RKO (cell line): ENCODE results near the gene TASP1.
"Not testable (repeated sequence)": the region's sequence is repeated elsewhere in the genome, so short reads cannot be mapped to it uniquely, and the experiment has no call there.

Experiments
- DNase-seq: peaks from one replicate; pipeline ENCODE4 v3.0.0-alpha.2; 2016; ENCODE audit warnings: low spot score

Gene TASP1

DNA sequence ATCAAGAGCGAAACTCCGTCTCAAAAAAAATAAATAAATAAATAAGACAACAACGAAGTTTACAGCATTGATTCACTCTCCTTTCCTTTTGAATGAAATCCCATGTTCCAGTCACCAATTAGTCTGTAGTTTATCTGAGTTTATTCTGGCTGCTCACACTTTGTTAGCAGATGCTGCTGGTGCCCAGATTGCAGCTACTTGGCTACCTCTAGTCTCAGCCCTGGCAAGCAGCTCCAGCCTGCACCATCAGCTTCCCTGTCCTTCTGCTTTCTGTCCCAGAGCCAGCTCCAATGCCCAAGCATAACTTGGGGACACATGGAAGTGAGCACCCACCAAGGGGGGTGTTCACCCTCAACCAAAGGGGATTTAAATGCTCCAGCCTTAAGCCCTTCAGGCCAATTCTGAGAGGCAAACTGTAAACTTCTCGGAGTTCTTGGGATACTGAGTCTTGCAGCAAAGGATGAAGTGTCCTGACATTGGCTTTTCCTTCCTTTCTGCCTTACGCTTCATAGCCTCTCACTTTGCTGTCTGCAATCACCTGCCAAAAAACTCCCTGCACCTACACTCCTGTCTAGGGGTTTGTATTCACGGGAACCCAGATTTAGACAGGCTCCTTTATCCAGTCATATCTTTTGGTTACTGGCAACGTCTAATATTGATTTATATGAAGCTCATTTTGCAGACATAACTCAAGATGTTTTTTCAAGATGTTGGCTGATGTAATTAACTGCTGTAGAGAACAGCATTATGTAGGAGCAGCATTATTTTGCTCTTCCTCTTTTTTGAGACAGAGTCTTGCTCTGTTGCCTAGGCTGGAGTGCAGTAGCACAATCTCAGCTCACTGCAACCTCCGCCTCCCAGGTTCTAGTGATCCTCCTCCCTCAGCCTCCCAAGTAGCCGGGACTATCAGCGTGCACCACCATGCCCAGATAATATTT is 9.8 kb upstream of the TASP1 start:
- DNase-seq = no peak

DNA sequence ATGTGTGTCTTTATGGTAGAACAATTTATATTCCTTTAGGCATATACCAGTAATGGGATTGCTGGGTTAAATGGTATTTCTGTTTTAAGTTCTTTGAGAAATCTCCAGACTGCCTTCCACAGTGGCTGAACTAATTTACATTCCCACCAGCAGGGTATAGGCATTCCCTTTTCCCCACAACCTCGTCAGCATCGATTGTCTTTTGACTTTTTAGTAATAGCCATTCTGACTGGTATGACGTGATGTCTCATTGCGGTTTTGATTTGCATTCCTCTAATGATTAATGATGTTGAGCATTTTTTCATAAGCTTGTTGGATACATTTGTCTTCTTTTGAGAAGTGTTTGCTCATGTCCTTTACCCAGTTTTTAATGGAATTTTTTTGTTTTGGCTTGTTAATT is 5.3 kb upstream of the TASP1 start:
- peak; percentile 57 for DNase-seq

DNA sequence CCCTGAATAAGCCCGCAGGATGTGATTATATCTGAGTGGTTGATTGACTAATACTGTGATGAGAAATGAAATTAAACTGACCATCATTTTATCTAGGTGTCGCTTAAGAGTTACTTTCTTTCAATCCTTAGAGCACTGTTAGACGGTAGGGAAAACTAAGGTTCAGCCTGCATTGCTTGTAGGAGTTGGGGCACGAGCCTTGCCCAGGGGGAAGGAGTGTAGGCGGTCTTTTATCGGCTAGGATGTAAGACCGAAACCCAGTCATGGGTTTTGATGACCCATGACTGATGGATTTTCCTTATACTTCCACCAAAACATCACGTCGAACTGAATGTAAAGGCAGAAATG is 392 bp upstream of the TASP1 start:
- peak; percentile 20 for DNase-seq

DNA sequence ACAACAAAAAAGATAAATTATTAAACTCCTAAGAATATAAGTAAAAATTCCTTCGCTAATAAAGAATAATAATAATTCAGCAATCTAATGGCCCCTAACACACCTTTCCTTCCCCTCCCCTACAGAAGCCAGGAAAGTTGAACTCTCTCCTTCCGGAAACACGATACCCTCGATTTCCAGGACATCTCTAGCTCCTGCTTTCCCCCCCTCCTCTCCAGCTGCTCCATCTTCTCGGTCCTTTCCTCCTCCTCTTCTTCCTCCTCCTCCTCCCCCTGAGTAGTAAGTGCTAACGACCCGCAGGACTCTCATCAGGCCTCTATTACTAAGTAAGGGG is 603 bp downstream of the TASP1 start:
- peak; percentile 73 for DNase-seq

DNA sequence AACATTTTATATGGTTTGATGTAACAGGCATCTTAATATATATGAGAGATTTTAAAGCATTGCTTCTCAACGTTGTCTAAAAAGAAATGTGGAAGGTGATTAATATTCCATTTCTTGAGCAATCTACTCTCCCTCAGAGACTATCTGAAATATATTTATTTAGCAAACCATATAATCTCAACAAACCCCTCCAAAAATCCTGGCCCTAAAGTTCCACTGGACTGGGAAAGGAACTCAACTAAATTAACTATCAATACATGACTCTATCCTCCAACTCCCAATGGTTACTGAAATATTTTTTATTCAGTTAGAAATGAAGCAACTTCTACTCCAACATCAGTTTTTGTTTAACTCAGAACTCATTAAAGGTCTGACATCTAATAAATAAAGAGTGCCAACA is 6.3 kb downstream of the TASP1 start:
- no peak for DNase-seq

DNA sequence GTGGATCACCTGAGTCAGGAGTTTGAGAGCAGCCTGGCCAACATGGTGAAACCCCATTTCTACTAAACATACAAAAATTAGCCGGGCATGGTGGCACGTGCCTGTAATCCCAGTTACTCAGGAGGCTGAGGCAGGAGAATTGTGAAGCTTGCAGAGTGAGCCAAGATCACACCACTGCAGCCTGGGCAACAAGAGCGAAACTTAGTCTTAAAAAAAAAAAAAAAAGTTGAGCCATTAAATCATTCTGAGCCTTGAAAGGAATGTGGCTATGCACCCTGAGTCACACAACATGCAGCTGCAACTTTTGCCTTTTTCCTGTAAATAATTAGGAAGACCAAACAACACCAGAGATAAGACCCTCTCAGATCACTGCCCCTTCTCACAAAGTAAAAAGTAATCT is 11.2 kb downstream of the TASP1 start:
- peak; percentile 52 for DNase-seq

DNA sequence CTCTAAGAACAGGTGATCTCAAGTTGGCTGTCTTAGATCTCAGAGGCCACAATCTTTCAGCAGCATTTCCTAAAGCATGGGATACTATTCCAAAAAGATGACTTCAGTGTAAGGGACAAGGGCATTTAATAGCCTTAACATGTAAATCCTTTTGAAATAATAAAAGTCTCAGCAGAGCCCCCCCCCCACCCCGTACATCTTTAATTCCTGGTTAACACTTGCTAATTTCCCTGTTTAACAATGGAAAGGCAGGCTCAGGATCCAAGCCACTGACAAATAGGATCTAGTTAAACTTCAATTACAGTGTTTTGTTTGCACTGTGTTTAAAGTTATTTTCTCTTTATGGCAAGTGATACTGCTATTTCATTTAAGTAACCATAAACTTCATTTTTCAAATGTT is 12.0 kb downstream of the TASP1 start:
- DNase-seq = no peak

DNA sequence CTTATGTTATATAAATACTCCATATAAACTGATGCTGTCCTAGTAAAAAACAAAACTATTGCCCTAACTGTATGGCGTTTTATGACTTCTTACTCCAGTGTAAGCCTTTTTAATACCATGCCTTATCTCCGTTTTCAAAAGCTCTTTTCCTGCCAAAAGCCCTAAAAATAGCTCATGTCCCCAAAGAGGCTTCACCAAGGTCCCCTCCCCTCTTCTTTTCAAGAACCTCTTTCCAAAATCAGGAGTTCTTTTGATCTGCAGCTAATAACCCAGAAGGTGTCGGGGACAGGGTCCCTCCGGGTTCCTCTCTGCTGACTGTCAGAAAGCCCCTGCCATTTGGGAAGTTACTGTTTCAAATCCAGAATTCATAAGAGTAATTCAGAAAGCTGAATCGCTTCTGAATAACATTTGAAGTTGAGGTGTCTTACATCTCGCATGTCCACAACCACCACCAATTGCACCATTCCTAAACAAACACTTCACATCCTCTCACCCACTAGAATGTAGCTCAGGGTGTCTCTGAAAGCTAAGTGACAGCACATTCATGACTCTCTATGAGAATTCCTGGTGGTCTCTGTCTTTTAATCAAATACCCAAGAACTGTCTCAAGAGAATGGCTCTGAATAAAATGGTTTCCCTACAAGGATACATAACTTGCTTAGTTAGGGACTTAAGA is 13.3 kb downstream of the TASP1 start:
- DNase-seq = no peak

DNA sequence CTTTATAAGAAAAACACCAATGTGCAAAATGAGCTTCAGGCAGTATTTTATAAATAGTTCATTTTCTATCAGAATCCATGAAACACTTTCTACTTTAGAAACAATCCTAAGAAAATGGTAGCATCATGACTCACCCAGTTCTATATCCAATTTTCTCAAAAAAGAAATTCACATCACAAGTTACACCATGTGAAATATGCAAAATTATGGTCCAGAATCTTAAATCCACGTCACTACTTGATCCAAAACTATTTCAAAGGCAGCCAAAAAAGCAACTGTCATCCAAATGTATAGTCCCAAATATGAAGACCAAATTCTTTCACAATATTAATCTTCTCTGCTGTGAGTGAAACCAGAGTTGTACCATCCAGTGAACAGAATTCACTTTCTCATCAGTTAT is 19.3 kb downstream of the TASP1 start:
- not testable (repeated sequence) for DNase-seq

DNA sequence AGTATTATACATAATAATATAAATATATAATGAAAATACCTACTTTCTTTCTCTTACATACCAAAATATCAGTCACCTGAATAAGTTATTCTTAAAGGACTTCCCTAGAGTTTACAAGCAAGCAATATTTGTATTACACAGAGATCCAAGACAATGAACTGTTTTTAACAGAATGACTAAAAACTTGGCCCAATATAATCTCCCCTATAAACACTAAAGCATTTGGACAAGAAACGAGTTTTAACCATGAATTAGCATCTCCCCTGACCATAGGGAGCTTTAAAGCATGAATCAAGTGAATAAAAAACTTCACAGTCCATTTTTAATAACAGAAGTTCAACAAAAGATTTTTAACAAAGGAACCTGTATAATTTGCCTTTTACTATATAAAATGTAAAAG is 20.3 kb downstream of the TASP1 start:
- DNase-seq = not testable (repeated sequence)

DNA sequence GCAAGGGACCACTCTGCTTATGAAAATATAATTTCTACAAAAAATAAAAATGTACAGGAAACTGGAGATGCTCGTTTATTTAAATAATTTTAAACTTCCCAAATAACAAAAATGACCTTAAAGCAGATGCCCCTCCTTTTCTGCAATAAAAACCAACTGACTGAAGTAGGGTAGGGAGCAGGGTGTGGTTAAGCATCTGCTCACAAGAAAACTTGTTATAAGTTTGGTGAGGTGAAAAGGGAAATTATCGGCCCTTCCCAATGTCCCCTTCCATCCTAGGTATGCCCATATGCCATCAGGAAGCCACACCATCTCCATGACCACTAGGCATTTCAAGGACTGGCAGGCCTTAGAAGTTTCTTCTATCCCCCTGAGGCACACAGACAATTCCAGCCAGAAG is 21.1 kb downstream of the TASP1 start:
- DNase-seq = not testable (repeated sequence)

DNA sequence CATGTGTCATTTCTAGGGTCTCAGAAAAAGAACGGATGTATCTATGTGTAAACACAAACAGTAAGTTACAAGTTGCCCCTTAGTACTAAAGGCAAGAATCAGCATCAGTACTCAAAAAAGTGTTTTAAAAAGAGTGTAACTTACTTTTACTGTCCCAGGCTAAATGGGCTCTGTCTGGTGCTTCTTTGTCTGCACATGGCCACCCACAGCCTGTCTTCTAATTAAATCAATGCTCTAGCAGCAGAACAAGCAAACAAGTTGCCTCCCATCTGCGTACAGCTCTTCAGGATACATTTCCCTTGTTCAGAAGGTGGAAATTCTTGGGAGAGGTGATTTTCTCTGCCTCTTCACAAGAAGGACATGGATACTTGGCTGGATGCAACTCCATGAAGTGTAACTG is 22.0 kb downstream of the TASP1 start:
- DNase-seq = not testable (repeated sequence)

DNA sequence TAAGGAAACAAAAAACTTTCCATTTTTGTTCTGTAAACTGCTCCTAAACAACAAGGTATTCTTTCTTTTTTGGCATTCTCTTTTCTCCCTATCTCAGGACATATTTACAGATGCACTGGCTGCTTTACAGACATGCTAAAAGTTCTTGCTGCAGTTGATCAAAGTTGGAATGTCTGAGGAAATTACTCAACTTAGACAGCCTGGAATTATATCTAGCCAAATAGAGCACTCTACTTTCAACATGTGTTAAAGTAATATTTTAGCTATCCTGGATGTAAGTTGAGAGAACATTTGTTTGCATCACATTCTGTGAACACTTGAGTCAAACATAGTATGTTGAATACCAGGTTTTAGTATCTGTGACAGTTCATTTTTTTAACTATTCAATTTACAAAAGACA is 24.8 kb downstream of the TASP1 start:
- no peak for DNase-seq

DNA sequence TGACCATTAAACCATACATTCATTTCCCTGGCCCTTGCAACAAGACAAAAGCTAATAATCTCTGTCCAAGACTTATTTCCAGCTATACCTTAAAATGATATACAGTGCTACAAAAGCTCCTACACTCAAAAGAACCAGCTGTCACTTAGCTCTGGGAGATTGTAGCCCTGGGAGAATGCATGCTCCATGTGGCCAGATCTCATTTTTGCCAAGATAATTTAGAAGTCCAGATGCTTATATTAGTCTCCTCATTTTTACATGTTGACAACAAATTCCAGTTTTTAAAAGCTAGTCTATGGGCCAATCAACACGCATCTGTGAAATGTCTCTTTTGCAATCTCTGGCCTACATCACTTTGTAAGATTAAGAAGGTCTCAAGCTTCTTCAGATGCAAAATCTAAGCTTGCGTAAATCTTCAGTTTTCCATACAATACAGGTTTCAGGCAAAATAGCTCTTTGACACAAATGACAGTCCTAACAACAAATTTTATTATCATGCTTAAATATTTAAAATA is 27.1 kb downstream of the TASP1 start:
- no peak for DNase-seq

DNA sequence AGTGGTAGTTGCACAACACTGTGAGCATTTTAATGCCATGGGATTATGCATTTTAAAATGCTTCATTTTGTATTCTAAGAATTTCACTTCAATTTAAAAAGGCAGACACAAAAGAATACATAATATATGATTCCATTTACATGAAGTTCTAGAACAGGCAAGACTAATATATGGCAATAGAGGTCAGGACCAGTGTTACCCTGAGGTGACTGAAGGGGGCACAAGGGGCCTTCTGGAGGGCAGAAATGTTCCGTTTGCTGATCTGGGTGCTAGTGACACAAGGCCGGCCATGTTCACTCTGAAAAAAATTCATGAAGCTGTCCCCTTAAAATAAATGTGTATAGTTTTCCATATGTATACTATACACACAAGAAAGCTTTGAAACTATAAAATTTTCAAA is 28.5 kb downstream of the TASP1 start:
- peak; percentile 12 for DNase-seq

DNA sequence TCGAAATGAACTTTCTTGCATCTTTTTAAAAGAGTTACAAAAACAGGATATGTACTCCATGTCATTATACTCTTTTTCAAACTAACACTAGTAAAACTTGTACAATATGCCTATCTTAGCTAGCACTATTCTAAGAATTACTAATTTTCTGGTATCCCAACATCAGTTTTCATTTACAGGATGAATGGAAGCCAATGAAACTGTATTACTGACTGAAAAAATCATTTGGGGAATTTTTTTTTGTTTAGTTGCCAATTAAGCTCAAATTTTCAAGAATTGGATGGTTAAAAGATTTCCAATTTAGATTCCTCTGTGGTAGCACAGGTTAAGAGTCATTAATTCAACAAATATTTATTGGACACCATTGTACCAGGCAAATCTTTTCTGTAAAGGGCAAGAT is 30.7 kb downstream of the TASP1 start:
- DNase-seq = no peak

DNA sequence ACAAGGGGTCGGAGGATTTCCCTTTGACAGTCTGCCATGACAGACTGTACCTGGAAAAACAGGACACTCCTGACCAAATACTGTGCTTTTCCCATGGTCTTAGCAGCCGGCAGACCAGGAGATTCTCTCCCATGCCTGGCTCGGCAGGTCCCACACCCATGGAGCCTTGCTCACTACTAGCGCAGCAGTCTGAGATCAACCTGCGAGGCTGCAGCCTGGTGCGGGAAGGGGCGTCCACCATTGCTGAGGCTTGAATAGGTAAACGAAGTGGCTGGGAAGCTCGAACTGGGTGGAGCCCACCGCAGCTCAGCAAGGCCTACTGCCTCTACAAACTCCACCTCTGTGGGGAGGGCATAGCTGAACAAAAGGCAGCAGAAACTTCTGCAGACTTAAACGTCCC is 45.3 kb downstream of the TASP1 start:
- not testable (repeated sequence) for DNase-seq

DNA sequence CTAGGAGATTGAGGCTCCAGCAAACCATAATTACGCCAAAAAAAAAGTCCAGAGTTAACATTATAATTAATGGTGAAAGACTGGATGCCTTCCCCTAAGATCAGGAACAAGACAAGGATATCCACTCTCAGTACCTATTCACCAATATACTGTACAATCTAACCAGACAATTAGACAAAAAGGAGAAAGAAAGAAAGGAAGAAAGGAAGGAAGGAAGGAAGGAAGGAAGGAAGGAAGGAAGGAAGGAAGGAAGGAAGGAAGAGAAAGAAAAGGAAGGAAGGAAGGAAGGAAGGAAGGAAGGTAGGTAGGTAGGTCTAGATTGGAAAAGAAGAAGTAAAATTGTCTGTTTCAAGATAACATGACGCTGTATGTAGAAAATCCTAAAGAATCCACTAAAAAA is 50.7 kb downstream of the TASP1 start:
- DNase-seq = no peak

DNA sequence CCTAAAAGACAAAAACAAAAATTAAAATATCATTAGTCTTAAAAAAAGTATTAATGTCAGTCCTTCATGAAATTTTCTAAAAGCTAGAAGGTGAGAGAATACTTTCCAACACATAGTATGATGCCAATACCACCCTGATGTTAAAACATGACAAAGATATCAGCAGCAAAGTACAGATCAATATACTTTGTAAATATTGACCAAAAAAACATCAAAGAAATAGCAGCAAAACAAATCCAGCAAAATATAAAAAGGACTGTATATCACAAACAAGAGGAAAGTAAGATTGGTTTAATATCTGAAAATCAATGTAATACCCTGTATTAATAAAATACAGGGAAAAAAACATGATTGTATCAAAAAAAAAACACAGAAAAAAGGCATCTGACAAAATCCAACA is 51.4 kb downstream of the TASP1 start:
- no peak for DNase-seq

DNA sequence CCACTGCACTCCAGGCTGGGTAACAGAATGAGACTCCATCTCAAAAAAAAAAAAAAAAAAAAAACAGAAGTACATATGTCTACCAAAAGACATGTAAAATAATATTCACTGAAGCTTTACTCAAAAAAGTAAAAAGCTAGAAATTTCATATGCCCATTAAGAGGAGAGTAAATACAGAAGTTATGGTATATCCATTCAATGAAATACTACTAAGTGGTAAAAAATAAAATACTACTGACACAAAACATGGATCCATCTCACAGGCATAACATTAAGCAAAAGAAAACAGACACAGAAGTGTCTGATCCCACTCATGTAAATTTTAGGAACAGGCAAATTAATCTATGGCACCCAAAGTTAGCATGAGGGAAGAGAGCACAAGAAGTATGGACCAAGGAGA is 52.6 kb downstream of the TASP1 start:
- no peak for DNase-seq

DNA sequence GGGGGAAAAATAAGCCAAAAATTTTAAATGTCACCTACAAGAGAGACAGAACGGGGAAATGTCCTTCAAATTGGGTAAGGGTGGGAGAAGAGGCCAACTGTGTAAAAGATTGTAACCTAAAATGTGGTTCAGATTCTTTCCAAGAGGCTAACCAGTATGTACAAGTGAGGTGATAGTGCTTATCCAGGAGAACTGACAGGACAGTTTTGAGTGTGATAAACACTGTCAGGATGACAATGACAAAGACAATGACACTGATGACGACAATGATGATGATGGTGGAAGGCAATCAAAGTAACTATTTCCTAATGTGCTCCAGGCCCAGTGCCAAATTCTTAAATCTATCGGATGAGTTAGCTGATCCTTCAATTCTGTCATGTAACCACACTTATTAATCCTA is 57.3 kb downstream of the TASP1 start:
- no peak for DNase-seq

DNA sequence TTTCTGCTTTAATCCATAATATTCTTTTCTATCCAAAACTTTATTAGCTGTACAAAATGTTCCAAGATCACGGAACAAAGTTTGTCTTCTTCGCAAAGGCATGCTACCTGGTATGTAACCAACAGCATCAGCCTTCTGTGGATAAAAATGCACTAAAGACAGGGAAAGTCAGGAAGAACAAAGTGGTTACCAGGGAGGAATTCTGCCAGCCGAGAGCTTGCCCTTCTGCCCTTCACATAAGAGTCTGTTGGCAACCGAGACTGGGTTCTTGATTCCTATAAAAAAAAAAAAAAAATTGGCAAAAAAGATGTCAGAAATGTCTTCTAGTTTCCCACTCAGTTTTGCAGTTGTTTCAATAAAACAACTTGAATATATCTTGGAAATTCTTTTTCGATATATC is 58.0 kb downstream of the TASP1 start:
- no peak for DNase-seq

DNA sequence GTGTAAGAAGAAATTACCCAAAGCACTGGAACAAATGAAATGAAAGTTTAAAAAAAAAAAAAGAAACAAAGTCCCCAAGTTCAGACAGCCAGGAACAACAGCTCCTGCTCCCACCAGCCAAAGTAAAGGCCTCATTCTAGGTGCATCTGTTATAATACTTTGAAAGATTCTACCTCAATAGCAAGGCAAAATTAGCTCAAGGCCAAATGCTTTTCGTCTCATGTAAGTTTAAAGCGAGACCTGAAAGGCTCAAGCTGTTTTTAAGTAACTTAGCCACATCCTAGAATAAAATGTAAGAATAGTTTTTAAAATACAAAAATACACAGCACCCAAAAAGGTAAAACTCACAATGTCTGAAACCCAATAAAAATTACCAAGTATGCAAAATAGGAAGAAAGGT is 64.7 kb downstream of the TASP1 start:
- DNase-seq = no peak

DNA sequence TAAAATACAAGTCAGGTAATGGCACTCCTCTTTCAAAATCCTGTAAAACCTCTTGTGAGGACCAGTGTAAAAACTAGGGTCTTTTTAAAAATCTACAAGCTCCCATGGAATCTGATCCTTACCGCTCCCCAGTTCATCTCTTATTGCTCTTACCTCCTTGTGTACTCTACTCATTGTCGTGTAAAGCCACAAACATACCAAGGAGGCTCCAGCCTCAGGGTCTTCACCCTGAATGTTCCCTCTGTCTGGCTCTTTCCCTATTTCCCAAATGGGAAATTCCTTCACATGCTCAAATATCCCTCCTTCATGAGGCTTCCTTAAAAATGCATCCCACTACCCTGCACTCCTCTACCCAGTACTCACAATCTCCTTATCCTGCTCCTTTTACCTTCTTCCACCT is 67.1 kb downstream of the TASP1 start:
- no peak for DNase-seq
